ENCODE measurements around the gene ADAMTSL1.

Gene ADAMTSL1

GRCh38 chr9:18906656-18907395, 432.9 kb downstream of the ADAMTSL1 start:
- Histone ChIP-seq H3K27ac (ENCODE audit: low read depth, low read length) (no peak overlapping the region), H3K27me3 (ENCODE audit: control insufficient read depth in 5 of 5, insufficient read depth in 4 of 5, low read length in 5 of 5) (peaks cover 0 to 4% (median 0%) of the 10 kb centered on the region in 5 donors), H3K36me3 (ENCODE audit: control insufficient read depth in 5 of 5, insufficient read depth in 5 of 5, low read length in 5 of 5) (peaks cover 0 to 2% (median 0%) of the 10 kb centered on the region in 5 donors), H3K9me3 (ENCODE audit: control insufficient read depth in 5 of 5, low read length in 5 of 5) (peaks cover 0 to 5% (median 2%) of the 10 kb centered on the region in 5 donors), H3K4me3 (ENCODE audit: low read depth in 1 of 5, low read length in 5 of 5) (no peak overlapping the region), H3K4me1 (ENCODE audit: control insufficient read depth in 5 of 5, insufficient read depth in 5 of 5, low read length in 5 of 5) (peaks cover 0 to 3% (median 0%) of the 10 kb centered on the region in 5 donors), H3K9ac (ENCODE audit: low read length in 5 of 5) (no peak overlapping the region)

GRCh38 chr9:18907927-18908625, 434.1 kb downstream of the ADAMTSL1 start:
- no peak overlapping the region for H3K27ac ChIP-seq (ENCODE audit: low read depth, low read length)
- no peaks in the 10 kb centered on the region for H3K9me3 ChIP-seq (ENCODE audit: control insufficient read depth in 5 of 5, low read length in 5 of 5)
- peaks cover 0 to 4% (median 0%) of the 10 kb centered on the region in 5 donors for H3K27me3 ChIP-seq (ENCODE audit: control insufficient read depth in 5 of 5, insufficient read depth in 4 of 5, low read length in 5 of 5)
- no peak overlapping the region for H3K9ac ChIP-seq (ENCODE audit: low read length in 5 of 5)
- peaks cover 0 to 3% (median 0%) of the 10 kb centered on the region in 5 donors for H3K4me1 ChIP-seq (ENCODE audit: control insufficient read depth in 5 of 5, insufficient read depth in 5 of 5, low read length in 5 of 5)
- H3K36me3 ChIP-seq (ENCODE audit: control insufficient read depth in 5 of 5, insufficient read depth in 5 of 5, low read length in 5 of 5): peaks cover 0 to 2% (median 0%) of the 10 kb centered on the region in 5 donors
- H3K4me3 ChIP-seq (ENCODE audit: low read depth in 1 of 5, low read length in 5 of 5): no peak overlapping the region

- no peak overlapping the region for H3K4me3 ChIP-seq (ENCODE audit: low read depth in 1 of 5, low read length in 5 of 5)
- no peak overlapping the region for H3K27ac ChIP-seq (ENCODE audit: low read depth, low read length)
- peaks cover 0 to 2% (median 0%) of the 10 kb centered on the region in 5 donors for H3K36me3 ChIP-seq (ENCODE audit: control insufficient read depth in 5 of 5, insufficient read depth in 5 of 5, low read length in 5 of 5)
- peaks cover 0 to 3% (median 0%) of the 10 kb centered on the region in 5 donors for H3K4me1 ChIP-seq (ENCODE audit: control insufficient read depth in 5 of 5, insufficient read depth in 5 of 5, low read length in 5 of 5)
- H3K9ac ChIP-seq (ENCODE audit: low read length in 5 of 5): no peak overlapping the region
- H3K27me3 ChIP-seq (ENCODE audit: control insufficient read depth in 5 of 5, insufficient read depth in 4 of 5, low read length in 5 of 5): peaks cover 0 to 4% (median 0%) of the 10 kb centered on the region in 5 donors
- H3K9me3 ChIP-seq (ENCODE audit: control insufficient read depth in 5 of 5, low read length in 5 of 5): no peaks in the 10 kb centered on the region
Observed at GRCh38 chr9:18909140-18910018, 435.4 kb downstream of the ADAMTSL1 start.

GRCh38 chr9:18910435-18910834, 436.5 kb downstream of the ADAMTSL1 start:
- H3K9ac ChIP-seq (ENCODE audit: low read length in 5 of 5): no peak overlapping the region
- H3K27me3 ChIP-seq (ENCODE audit: control insufficient read depth in 5 of 5, insufficient read depth in 4 of 5, low read length in 5 of 5): peaks cover 0 to 4% (median 0%) of the 10 kb centered on the region in 5 donors
- no peaks in the 10 kb centered on the region for H3K9me3 ChIP-seq (ENCODE audit: control insufficient read depth in 5 of 5, low read length in 5 of 5)
- peaks cover 0 to 3% (median 0%) of the 10 kb centered on the region in 5 donors for H3K4me1 ChIP-seq (ENCODE audit: control insufficient read depth in 5 of 5, insufficient read depth in 5 of 5, low read length in 5 of 5)
- H3K27ac ChIP-seq (ENCODE audit: low read depth, low read length): no peak overlapping the region
- H3K36me3 ChIP-seq (ENCODE audit: control insufficient read depth in 5 of 5, insufficient read depth in 5 of 5, low read length in 5 of 5): peaks cover 0 to 2% (median 0%) of the 10 kb centered on the region in 5 donors
- no peak overlapping the region for H3K4me3 ChIP-seq (ENCODE audit: low read depth in 1 of 5, low read length in 5 of 5)

- Histone ChIP-seq H3K36me3 (ENCODE audit: control insufficient read depth in 5 of 5, insufficient read depth in 5 of 5, low read length in 5 of 5) (peaks cover 0 to 2% (median 0%) of the 10 kb centered on the region in 5 donors), H3K9ac (ENCODE audit: low read length in 5 of 5) (no peak overlapping the region), H3K4me1 (ENCODE audit: control insufficient read depth in 5 of 5, insufficient read depth in 5 of 5, low read length in 5 of 5) (peaks cover 0 to 3% (median 0%) of the 10 kb centered on the region in 5 donors), H3K9me3 (ENCODE audit: control insufficient read depth in 5 of 5, low read length in 5 of 5) (no peaks in the 10 kb centered on the region), H3K27ac (ENCODE audit: low read depth, low read length) (no peak overlapping the region), H3K4me3 (ENCODE audit: low read depth in 1 of 5, low read length in 5 of 5) (no peak overlapping the region), H3K27me3 (ENCODE audit: control insufficient read depth in 5 of 5, insufficient read depth in 4 of 5, low read length in 5 of 5) (peaks cover 0 to 4% (median 0%) of the 10 kb centered on the region in 5 donors)
Observed at GRCh38 chr9:18910916-18911315, 437.0 kb downstream of the ADAMTSL1 start.

GRCh38 chr9:18911714-18912342, 437.9 kb downstream of the ADAMTSL1 start:
- Histone ChIP-seq H3K4me1 (ENCODE audit: control insufficient read depth in 5 of 5, insufficient read depth in 5 of 5, low read length in 5 of 5) (peaks cover 0 to 2% (median 0%) of the 10 kb centered on the region in 5 donors), H3K9me3 (ENCODE audit: control insufficient read depth in 5 of 5, low read length in 5 of 5) (no peaks in the 10 kb centered on the region), H3K36me3 (ENCODE audit: control insufficient read depth in 5 of 5, insufficient read depth in 5 of 5, low read length in 5 of 5) (peaks cover 0 to 2% (median 0%) of the 10 kb centered on the region in 5 donors), H3K4me3 (ENCODE audit: low read depth in 1 of 5, low read length in 5 of 5) (no peak overlapping the region), H3K9ac (ENCODE audit: low read length in 5 of 5) (no peak overlapping the region), H3K27me3 (ENCODE audit: control insufficient read depth in 5 of 5, insufficient read depth in 4 of 5, low read length in 5 of 5) (peaks cover 0 to 4% (median 0%) of the 10 kb centered on the region in 5 donors), H3K27ac (ENCODE audit: low read depth, low read length) (no peak overlapping the region)

GRCh38 chr9:18920141-18921084, 446.5 kb downstream of the ADAMTSL1 start:
- Histone ChIP-seq H3K4me1 (ENCODE audit: control insufficient read depth in 5 of 5, insufficient read depth in 5 of 5, low read length in 5 of 5) (peaks cover 2 to 26% (median 17%) of the 10 kb centered on the region in 5 donors), H3K27me3 (ENCODE audit: control insufficient read depth in 5 of 5, insufficient read depth in 4 of 5, low read length in 5 of 5) (no peaks in the 10 kb centered on the region), H3K4me3 (ENCODE audit: low read depth in 1 of 5, low read length in 5 of 5) (no peak overlapping the region), H3K36me3 (ENCODE audit: control insufficient read depth in 5 of 5, insufficient read depth in 5 of 5, low read length in 5 of 5) (no peaks in the 10 kb centered on the region), H3K9ac (ENCODE audit: low read length in 5 of 5) (no peak overlapping the region), H3K27ac (ENCODE audit: low read depth, low read length) (no peak overlapping the region), H3K9me3 (ENCODE audit: control insufficient read depth in 5 of 5, low read length in 5 of 5) (no peaks in the 10 kb centered on the region)

GRCh38 chr9:18921366-18922075, 447.6 kb downstream of the ADAMTSL1 start:
- H3K4me1 ChIP-seq (ENCODE audit: control insufficient read depth in 5 of 5, insufficient read depth in 5 of 5, low read length in 5 of 5): peaks cover 2 to 26% (median 17%) of the 10 kb centered on the region in 5 donors
- H3K27me3 ChIP-seq (ENCODE audit: control insufficient read depth in 5 of 5, insufficient read depth in 4 of 5, low read length in 5 of 5): no peaks in the 10 kb centered on the region
- H3K9me3 ChIP-seq (ENCODE audit: control insufficient read depth in 5 of 5, low read length in 5 of 5): no peaks in the 10 kb centered on the region
- H3K4me3 ChIP-seq (ENCODE audit: low read depth in 1 of 5, low read length in 5 of 5): no peak overlapping the region
- no peak overlapping the region for H3K27ac ChIP-seq (ENCODE audit: low read depth, low read length)
- no peaks in the 10 kb centered on the region for H3K36me3 ChIP-seq (ENCODE audit: control insufficient read depth in 5 of 5, insufficient read depth in 5 of 5, low read length in 5 of 5)
- H3K9ac ChIP-seq (ENCODE audit: low read length in 5 of 5): peak overlapping the region in 2 of 5 donors; percentile 30 to 41

All from subcutaneous abdominal adipose tissue (tissue), 5 donors.